A549 (cell line): ENCODE measurements around the gene ATP13A1. TPM values are rescaled to one million over a fixed set of nuclear protein-coding genes. Genes with fewer than 3 reads are reported as not detected.

ENCODE experiments used
- ATAC-seq, 2 experiments: fragments of 200-7000 bp in 1 of 2; fragments of >200 bp in 1 of 2; cut with Nextera tagmentation in 1 of 2; cut with Tn5 transposase in 1 of 2; 3 replicates each; pipeline versions ENCODE4 v1.8.0 to v1.9.1; 2018 to 2020; ENCODE audit warnings: mild to moderate bottlenecking in 1 of 2, moderate library complexity in 1 of 2
- CTCF ChIA-PET: fragments of 300-600 bp; sonication (Branson Sonifier 250); formaldehyde crosslinking; extraction: SDS; loops from one replicate; lab custom pipeline; 2021; ENCODE audit warnings: antibody characterized with exemption, inconsistent platforms; lab: Yijun Ruan, JAX
- POLR2A ChIA-PET: fragments of 350-600 bp; formaldehyde crosslinking; extraction: SDS; loops from one replicate; lab custom pipeline; 2021; ENCODE audit warnings: antibody characterized with exemption, inconsistent platforms; lab: Yijun Ruan, JAX
- DNase-seq, 2 experiments: peaks; one replicate each; pipeline versions ENCODE4 v3.0.0 to v3.0.0-alpha.2; 2011 to 2016; ENCODE audit warnings: low read depth in 1 of 2, low spot score in 1 of 2
- FAIRE-seq: peaks from 2 replicates; lab custom pipeline; 2011; peaks lifted over from hg19 to GRCh38; lab: Jason Lieb, UNC
- H3K27ac ChIP-seq, 2 experiments: fragments of >200 bp; sonication (Bioruptor Twin); formaldehyde crosslinking; 3 replicates each; pipeline ENCODE4 v1.5.1; 2016 to 2017
- H3K4me1 ChIP-seq: fragments of >200 bp; sonication (Bioruptor Twin); formaldehyde crosslinking; 3 replicates; pipeline ENCODE4 v1.6.1; 2016
- H3K4me2 ChIP-seq: fragments of >200 bp; sonication (Bioruptor Twin); formaldehyde crosslinking; 3 replicates; pipeline ENCODE4 v1.6.1; 2016
- H3K4me3 ChIP-seq: fragments of >200 bp; sonication (Bioruptor Twin); formaldehyde crosslinking; 3 replicates; pipeline ENCODE4 v1.5.1; 2016
- H3K9me3 ChIP-seq: fragments of >200 bp; sonication (Bioruptor Twin); formaldehyde crosslinking; 3 replicates; pipeline ENCODE4 v1.6.1; 2016
- CBX2 ChIP-seq: fragments of 200-600 bp; sonication (generic); IDR thresholded peaks from 2 replicates; pipeline ENCODE4 v1.6.1; 2016; ENCODE audit warnings: low read depth, mild to moderate bottlenecking, borderline replicate concordance
- CEBPB ChIP-seq, 2 experiments: fragments of >200 bp in 1 of 2; sonication (Bioruptor Twin) in 1 of 2; formaldehyde crosslinking in 1 of 2; IDR thresholded peaks; 2 replicates each; pipeline ENCODE4 v1.6.1; 2012 to 2016
- EHF ChIP-seq: fragments of 250-450 bp; sonication (Bioruptor Pico); IDR thresholded peaks from 2 replicates; pipeline ENCODE4 v1.5.0; 2020; ENCODE audit warnings: mild to moderate bottlenecking
- EHMT2 ChIP-seq: fragments of 200-600 bp; sonication (generic); IDR thresholded peaks from 2 replicates; pipeline ENCODE4 v1.6.1; 2016; ENCODE audit warnings: antibody characterized with exemption, low read depth, mild to moderate bottlenecking, moderate library complexity
- ELK1 ChIP-seq: fragments of 150-350 bp; IDR thresholded peaks from 2 replicates; pipeline ENCODE4 v1.6.1; 2014; ENCODE audit warnings: low read depth, mild to moderate bottlenecking, low read length
- ESRRA ChIP-seq: fragments of 150-350 bp; IDR thresholded peaks from 2 replicates; pipeline ENCODE4 v1.6.1; 2014; ENCODE audit warnings: mild to moderate bottlenecking, low read length, borderline replicate concordance
- GATA3 ChIP-seq: IDR thresholded peaks from 2 replicates; pipeline ENCODE4 v1.6.1; 2012; ENCODE audit warnings: borderline replicate concordance
- HOXB13 ChIP-seq: fragments of 250-450 bp; sonication (Bioruptor Pico); IDR thresholded peaks from 2 replicates; pipeline ENCODE4 v1.5.0; 2020; ENCODE audit warnings: low read depth, mild to moderate bottlenecking, moderate library complexity
- HOXB5 ChIP-seq: fragments of 250-450 bp; sonication (Bioruptor Pico); IDR thresholded peaks from 2 replicates; pipeline ENCODE4 v1.5.0; 2020; ENCODE audit warnings: mild to moderate bottlenecking, moderate library complexity
- JUNB ChIP-seq: fragments of >200 bp; sonication (Bioruptor Twin); formaldehyde crosslinking; IDR thresholded peaks from 2 replicates; pipeline ENCODE4 v1.6.1; 2016
- MAZ ChIP-seq: fragments of 150-350 bp; IDR thresholded peaks from 2 replicates; pipeline ENCODE4 v1.6.1; 2014; ENCODE audit warnings: antibody characterized with exemption, low read depth, low read length, borderline replicate concordance
- NFE2L2 ChIP-seq: fragments of 150-350 bp; conservative IDR thresholded peaks from 2 replicates; pipeline ENCODE4 v1.6.1; 2014; ENCODE audit warnings: low read length
- PHF8 ChIP-seq: fragments of 200-600 bp; sonication (generic); IDR thresholded peaks from 2 replicates; pipeline ENCODE4 v1.6.1; 2016; ENCODE audit warnings: low read depth, mild to moderate bottlenecking, antibody characterized with exemption, moderate library complexity, borderline replicate concordance
- POLR2A ChIP-seq: IDR thresholded peaks from 2 replicates; pipeline ENCODE4 v1.6.1; 2012; ENCODE audit warnings: mild to moderate bottlenecking, low read length
- POLR2AphosphoS2 ChIP-seq: conservative IDR thresholded peaks from 2 replicates; pipeline ENCODE4 v1.6.1; 2012; ENCODE audit warnings: low read length, improper control_type of control experiment, inconsistent platforms
- RARB ChIP-seq: fragments of 250-450 bp; sonication (Bioruptor Pico); IDR thresholded peaks from 2 replicates; pipeline ENCODE4 v1.8.0; 2021; ENCODE audit warnings: mild to moderate bottlenecking, moderate library complexity
- RFX5 ChIP-seq: fragments of 450-650 bp; IDR thresholded peaks from 2 replicates; pipeline ENCODE4 v1.7.1; 2014; ENCODE audit warnings: antibody characterized with exemption, mild to moderate bottlenecking, moderate library complexity
- RNF2 ChIP-seq: fragments of 200-600 bp; sonication (generic); IDR thresholded peaks from 2 replicates; pipeline ENCODE4 v1.6.1; 2016; ENCODE audit warnings: low read depth, mild to moderate bottlenecking, antibody characterized with exemption, moderate library complexity, borderline replicate concordance
- TFCP2L1 ChIP-seq: fragments of 250-450 bp; sonication (Bioruptor Pico); IDR thresholded peaks from 2 replicates; pipeline ENCODE4 v1.5.0; 2021; ENCODE audit warnings: mild to moderate bottlenecking
- ZFP36 ChIP-seq: fragments of 450-650 bp; IDR thresholded peaks from 2 replicates; pipeline ENCODE4 v1.6.1; 2014; ENCODE audit warnings: borderline replicate concordance; ENCODE audit not compliant: partially characterized antibody
- WGBS: methylation state at CpG from one replicate; pipeline ENCODE4 v1.1.6; 2017; ENCODE audit errors: missing lambda C conversion rate; 5-methylcytosine and 5-hydroxymethylcytosine counted together
- polyA plus RNA-seq, 4 experiments: library from polyadenylated mRNA; depleted of rRNA in 3 of 4; stranded (reverse); fragments of >200 nt; fragmentation: RNase III in 1 of 4; extraction: RNeasy Plus Mini Kit Qiagen cat#74134 plus additional on column Dnase treatment in 1 of 4; gene quantifications; 2 replicates in 3 of 4; 3 replicates in 1 of 4; pipeline ENCODE4 v1.2.3, GENCODE V29; 2011 to 2017
- TF ChIP-seq, protein P1 (sequence below): IDR thresholded peaks from 2 replicates; pipeline ENCODE4 v1.6.1; 2012
- TF ChIP-seq, protein P2 (sequence below): IDR thresholded peaks from 2 replicates; pipeline ENCODE4 v1.6.1; 2012
- TF ChIP-seq, protein P3 (sequence below): fragments of 250-450 bp; sonication (Bioruptor Pico); IDR thresholded peaks from 2 replicates; pipeline ENCODE4 v1.5.0; 2020; ENCODE audit warnings: low read depth, mild to moderate bottlenecking, moderate library complexity

Gene ATP13A1
- polyA plus RNA-seq, 2 of the 4 experiments (the other 2 are of a cell fraction): 10.8 to 30.1 TPM

DNA sequence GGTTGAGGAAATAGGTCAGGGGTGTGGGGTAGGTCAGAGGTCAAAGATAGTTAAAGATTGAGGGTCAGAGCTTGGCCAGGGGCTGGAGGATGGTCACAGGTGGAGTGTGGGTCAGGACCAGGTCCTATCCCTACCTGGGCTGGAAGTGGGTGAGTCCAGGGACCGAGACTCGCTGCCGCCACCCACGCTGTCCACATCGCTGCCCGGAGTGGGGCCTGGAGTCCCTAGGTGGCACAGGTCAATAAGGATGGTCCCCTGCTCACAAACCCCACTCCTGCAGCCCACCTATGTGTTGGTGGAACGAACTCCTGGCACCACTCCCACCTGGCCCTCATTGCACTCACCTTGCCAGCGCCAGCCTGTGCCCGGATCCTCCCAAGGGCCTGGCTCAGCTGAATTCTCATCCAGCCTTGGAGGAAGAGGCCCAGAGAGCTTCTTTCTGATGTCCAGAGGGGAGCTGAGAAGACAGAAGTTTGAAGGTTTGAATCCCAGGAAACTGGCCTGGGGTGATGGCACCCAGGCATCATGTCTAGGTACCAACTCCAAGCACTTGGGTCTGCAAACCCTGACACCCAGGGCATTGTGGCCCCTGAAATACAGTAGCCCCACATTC lies 26.8 kb downstream of the ATP13A1 start:
- FAIRE-seq: no peak
- Histone ChIP-seq H3K4me2 (no peak overlapping the region), H3K9me3 (no peaks in the 10 kb centered on the region), H3K4me3 (no peak overlapping the region), H3K27ac (no peak overlapping the region), H3K4me1 (no peaks in the 10 kb centered on the region)
- no peak for TF ChIP-seq HOXB5
- 97% methylated on average over 8 of the region's 9 CpGs for WGBS
- no peak for DNase-seq
- CTCF ChIA-PET: no interaction called here
- POLR2A ChIA-PET: no interaction called here
- ATAC-seq: no peak

DNA sequence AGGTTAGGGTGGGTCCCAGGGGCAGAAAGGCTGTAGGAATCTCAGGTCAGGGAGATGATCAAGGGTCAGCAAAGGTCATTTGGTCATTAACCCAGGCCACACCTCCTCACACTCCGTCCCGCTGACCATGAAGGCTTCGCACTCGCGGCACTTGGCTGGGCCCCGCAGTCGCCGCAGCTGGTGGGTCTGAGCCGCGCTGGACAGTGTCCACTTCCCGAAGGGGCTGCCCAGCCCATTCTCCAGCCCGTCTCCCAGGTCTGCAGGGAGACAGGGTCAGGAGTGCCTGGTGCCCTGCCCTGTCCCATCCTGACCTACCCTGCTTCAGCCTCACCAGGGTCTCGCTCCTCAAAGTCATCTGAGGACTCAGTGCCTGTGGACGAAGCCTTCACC lies 28.2 kb downstream of the ATP13A1 start:
- no peak for ATAC-seq
- CTCF ChIA-PET: interaction anchor here (1.1 to 2.2 kb wide), 2 partner anchors 9 to 104 kb away, joined by 3 to 6 read pairs; partner anchors contain the start of gene GMIP
- no peak for DNase-seq
- no peaks in the 10 kb centered on the region for H3K4me1 ChIP-seq
- POLR2A ChIA-PET: no interaction called here
- FAIRE-seq: no peak
- no peak overlapping the region for H3K27ac ChIP-seq
- no peak overlapping the region for H3K4me2 ChIP-seq
- TF ChIP-seq CEBPB (IDR thresholded peaks at IDR 0.05): no peak
- no peak for TF ChIP-seq JUNB
- TF ChIP-seq EHF (CRISPR knock-in tag): no peak
- TF ChIP-seq CBX2: no peak
- TF ChIP-seq RNF2: no peak
- TF ChIP-seq PHF8: no peak
- no peak for TF ChIP-seq HOXB13
- TF ChIP-seq NFE2L2: no peak
- no peak for TF ChIP-seq EHMT2
- TF ChIP-seq MAZ: no peak
- TF ChIP-seq ESRRA: no peak
- TF ChIP-seq TFCP2L1 (CRISPR knock-in tag): no peak
- no peak overlapping the region for H3K4me3 ChIP-seq
- 97% methylated on average over 5 of the region's 14 CpGs for WGBS
- H3K9me3 ChIP-seq: no peaks in the 10 kb centered on the region

DNA sequence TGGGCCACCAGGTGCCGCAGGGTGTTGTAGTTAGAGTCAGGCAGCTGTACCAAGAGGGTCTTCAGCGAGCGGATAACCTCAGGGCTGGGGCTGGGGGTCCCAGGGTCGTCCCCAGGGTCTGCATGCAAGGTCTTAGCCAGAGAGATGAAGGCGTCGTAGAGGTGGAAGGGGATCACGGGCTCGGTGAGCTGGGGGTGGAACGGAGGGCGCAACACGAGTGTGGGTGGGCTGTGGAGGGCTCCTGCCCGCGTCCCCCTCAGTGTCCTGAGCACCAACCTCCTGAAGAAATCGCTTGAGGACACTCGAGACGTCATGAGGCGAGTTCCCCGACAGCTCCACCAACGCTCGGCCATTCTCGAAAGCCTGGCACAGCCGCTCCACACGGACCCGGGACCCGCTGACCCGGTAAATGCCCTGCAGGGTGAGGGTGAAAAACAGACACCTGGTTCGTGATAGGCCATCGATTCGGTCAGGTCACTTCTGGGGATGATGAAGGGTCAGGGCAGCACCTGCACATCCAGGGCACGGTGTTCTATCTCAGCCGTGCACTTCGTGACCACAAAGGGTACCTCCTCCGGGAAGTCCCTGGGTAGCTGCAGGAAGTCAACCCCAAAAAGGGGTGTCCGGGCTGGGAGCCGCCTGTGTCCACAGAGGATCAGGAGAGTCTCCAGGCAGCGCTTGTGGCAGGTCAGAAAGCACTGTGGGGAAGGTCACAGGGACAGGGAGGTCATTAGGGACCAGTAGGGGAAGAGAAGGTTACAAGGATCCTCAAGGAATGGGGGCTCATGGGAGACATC lies 28.8 kb downstream of the ATP13A1 start:
- Histone ChIP-seq H3K9me3 (no peaks in the 10 kb centered on the region), H3K4me3 (no peak overlapping the region), H3K4me1 (no peaks in the 10 kb centered on the region), H3K4me2 (no peak overlapping the region), H3K27ac (no peak overlapping the region)
- ATAC-seq (no peak), DNase-seq (no peak), FAIRE-seq (no peak)
- CTCF ChIA-PET: interaction anchor here (1.1 to 2.2 kb wide), 2 partner anchors 9 to 103 kb away, joined by 3 to 6 read pairs; partner anchors contain the start of gene GMIP
- POLR2A ChIA-PET: no interaction called here
- whole genome bisulfite sequencing: 93% methylated on average over 31 of the region's 36 CpGs
- no peak for TF ChIP-seq MAZ
- TF ChIP-seq, protein P1, sequence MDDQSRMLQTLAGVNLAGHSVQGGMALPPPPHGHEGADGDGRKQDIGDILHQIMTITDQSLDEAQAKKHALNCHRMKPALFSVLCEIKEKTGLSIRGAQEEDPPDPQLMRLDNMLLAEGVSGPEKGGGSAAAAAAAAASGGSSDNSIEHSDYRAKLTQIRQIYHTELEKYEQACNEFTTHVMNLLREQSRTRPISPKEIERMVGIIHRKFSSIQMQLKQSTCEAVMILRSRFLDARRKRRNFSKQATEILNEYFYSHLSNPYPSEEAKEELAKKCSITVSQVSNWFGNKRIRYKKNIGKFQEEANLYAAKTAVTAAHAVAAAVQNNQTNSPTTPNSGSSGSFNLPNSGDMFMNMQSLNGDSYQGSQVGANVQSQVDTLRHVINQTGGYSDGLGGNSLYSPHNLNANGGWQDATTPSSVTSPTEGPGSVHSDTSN: no peak
- TF ChIP-seq PHF8: no peak
- no peak for TF ChIP-seq GATA3
- TF ChIP-seq, protein P2, sequence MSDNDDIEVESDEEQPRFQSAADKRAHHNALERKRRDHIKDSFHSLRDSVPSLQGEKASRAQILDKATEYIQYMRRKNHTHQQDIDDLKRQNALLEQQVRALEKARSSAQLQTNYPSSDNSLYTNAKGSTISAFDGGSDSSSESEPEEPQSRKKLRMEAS: no peak
- no peak for TF ChIP-seq NFE2L2
- TF ChIP-seq RFX5: no peak
- TF ChIP-seq POLR2A: no peak
- TF ChIP-seq RARB (CRISPR knock-in tag): no peak
- TF ChIP-seq, protein P3, sequence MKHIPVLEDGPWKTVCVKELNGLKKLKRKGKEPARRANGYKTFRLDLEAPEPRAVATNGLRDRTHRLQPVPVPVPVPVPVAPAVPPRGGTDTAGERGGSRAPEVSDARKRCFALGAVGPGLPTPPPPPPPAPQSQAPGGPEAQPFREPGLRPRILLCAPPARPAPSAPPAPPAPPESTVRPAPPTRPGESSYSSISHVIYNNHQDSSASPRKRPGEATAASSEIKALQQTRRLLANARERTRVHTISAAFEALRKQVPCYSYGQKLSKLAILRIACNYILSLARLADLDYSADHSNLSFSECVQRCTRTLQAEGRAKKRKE (CRISPR knock-in tag): no peak
- no peak for TF ChIP-seq ZFP36
- no peak for TF ChIP-seq HOXB13
- no peak for TF ChIP-seq ELK1
- no peak for TF ChIP-seq POLR2AphosphoS2
- TF ChIP-seq CEBPB (IDR thresholded peaks at IDR 0.05): no peak
- TF ChIP-seq, all 56 proteins: peak for 0
